ENCODE results near the gene BMERB1.
"Not testable (repeated sequence)": the region's sequence is repeated elsewhere in the genome, so short reads cannot be mapped to it uniquely, and the experiment has no call there.

The BMERB1 gene

GRCh38 chr16:15426796-15427195, 7.6 kb upstream of the BMERB1 start:
- DNase-seq = no peak
- H3K27ac ChIP-seq = no peak overlapping the region
- H3K9me3 ChIP-seq (ENCODE audit: severe bottlenecking) = no peaks in the 10 kb centered on the region
- H3K36me3 ChIP-seq = no peaks in the 10 kb centered on the region
- no peak for TF ChIP-seq CTCF (IDR thresholded peaks at IDR 0.05; ENCODE audit: low read depth, low read length)
- H3K4me3 ChIP-seq (ENCODE audit: low read depth, low read length) = no peak overlapping the region
- H3K27me3 ChIP-seq (ENCODE audit: insufficient read depth, low read depth, severe bottlenecking) = no peaks in the 10 kb centered on the region

GRCh38 chr16:15427648-15428239, 6.6 kb upstream of the BMERB1 start:
- peak; percentile 69 for TF ChIP-seq CTCF (IDR thresholded peaks at IDR 0.05; ENCODE audit: low read depth, low read length)
- peak; percentile 80 for DNase-seq
- Histone ChIP-seq H3K4me3 (ENCODE audit: low read depth, low read length) (peak overlapping the region; percentile 34), H3K9me3 (ENCODE audit: severe bottlenecking) (no peaks in the 10 kb centered on the region), H3K27ac (no peak overlapping the region), H3K36me3 (no peaks in the 10 kb centered on the region), H3K27me3 (ENCODE audit: insufficient read depth, low read depth, severe bottlenecking) (no peaks in the 10 kb centered on the region)

GRCh38 chr16:15430884-15431283, 3.5 kb upstream of the BMERB1 start:
- not testable (repeated sequence) for H3K27me3 ChIP-seq (ENCODE audit: insufficient read depth, low read depth, severe bottlenecking); DNase-seq; H3K27ac ChIP-seq; H3K9me3 ChIP-seq (ENCODE audit: severe bottlenecking); H3K36me3 ChIP-seq; H3K4me3 ChIP-seq (ENCODE audit: low read depth, low read length)

- no peak for TF ChIP-seq CTCF (IDR thresholded peaks at IDR 0.05; ENCODE audit: low read depth, low read length)
- DNase-seq = peak; percentile 8
- Histone ChIP-seq H3K9me3 (ENCODE audit: severe bottlenecking) (no peaks in the 10 kb centered on the region), H3K27me3 (ENCODE audit: insufficient read depth, low read depth, severe bottlenecking) (no peaks in the 10 kb centered on the region), H3K27ac (no peak overlapping the region), H3K4me3 (ENCODE audit: low read depth, low read length) (peak overlapping the region; percentile 72), H3K36me3 (no peaks in the 10 kb centered on the region)
These were observed 336 bp upstream of the BMERB1 start for GRCh38 chr16:15434079-15434424.

- H3K27me3 ChIP-seq (ENCODE audit: insufficient read depth, low read depth, severe bottlenecking) = no peaks in the 10 kb centered on the region
- no peaks in the 10 kb centered on the region for H3K36me3 ChIP-seq
- no peak for DNase-seq
- H3K9me3 ChIP-seq (ENCODE audit: severe bottlenecking) = no peaks in the 10 kb centered on the region
- TF ChIP-seq CTCF (IDR thresholded peaks at IDR 0.05; ENCODE audit: low read depth, low read length) = no peak
- no peak overlapping the region for H3K27ac ChIP-seq
- peak overlapping the region; percentile 72 for H3K4me3 ChIP-seq (ENCODE audit: low read depth, low read length)
These were observed 952 bp downstream of the BMERB1 start for GRCh38 chr16:15435216-15435864.

GRCh38 chr16:15439102-15439501, 4.7 kb downstream of the BMERB1 start:
- H3K4me3 ChIP-seq (ENCODE audit: low read depth, low read length) = no peak overlapping the region
- no peaks in the 10 kb centered on the region for H3K36me3 ChIP-seq
- H3K27ac ChIP-seq = no peak overlapping the region
- no peak for TF ChIP-seq CTCF (IDR thresholded peaks at IDR 0.05; ENCODE audit: low read depth, low read length)
- DNase-seq = no peak
- no peaks in the 10 kb centered on the region for H3K9me3 ChIP-seq (ENCODE audit: severe bottlenecking)
- H3K27me3 ChIP-seq (ENCODE audit: insufficient read depth, low read depth, severe bottlenecking) = no peaks in the 10 kb centered on the region
